ENCODE measurements around the gene ZDHHC24.

- TF ChIP-seq CTCF (IDR thresholded peaks at IDR 0.05) (no peak), POLR2A (IDR thresholded peaks at IDR 0.05) (no peak)
Measured at GRCh38 chr11:66498506-66498905, 47.3 kb downstream of the ZDHHC24 start.

Data from lower leg skin (tissue), 3 donors.